ENCODE data around the gene DLEC1.

DLEC1 gene

GRCh38 chr3:38036906-38037305 lies 2.1 kb upstream of the DLEC1 start:
- no peak overlapping the region for H3K4me3 ChIP-seq (ENCODE audit: low read length)
- no peak overlapping the region for H2AFZ ChIP-seq (ENCODE audit: low read depth, low read length)

GRCh38 chr3:38038447-38038911 lies 529 bp upstream of the DLEC1 start:
- Histone ChIP-seq H3K27me3 (ENCODE audit: low read depth, low read length) (no peaks in the 10 kb centered on the region), H3K36me3 (replicated peaks; ENCODE audit: low read depth, low read length) (no peaks in the 10 kb centered on the region), H3K9me3 (ENCODE audit: insufficient read depth, low read length) (no peaks in the 10 kb centered on the region), H4K20me1 (ENCODE audit: insufficient read depth, low read length) (no peaks in the 10 kb centered on the region), H3K79me2 (ENCODE audit: low read length) (no peaks in the 10 kb centered on the region), H3K4me2 (ENCODE audit: low read length) (no peak overlapping the region), H3K4me3 (ENCODE audit: low read length) (no peak overlapping the region), H3K27ac (ENCODE audit: low read length) (no peak overlapping the region), H2AFZ (ENCODE audit: low read depth, low read length) (no peak overlapping the region), H3K4me1 (ENCODE audit: low read length) (no peaks in the 10 kb centered on the region), H3K9ac (ENCODE audit: low read length) (no peak overlapping the region)
- TF ChIP-seq EZH2phosphoT487 (IDR thresholded peaks at IDR 0.05; ENCODE audit: low read depth): no peak
- no peak for TF ChIP-seq CTCF (IDR thresholded peaks at IDR 0.05; ENCODE audit: low read depth, low read length)

More at GRCh38 chr3:38036906-38037305, 2.1 kb upstream of the DLEC1 start:
- no peaks in the 10 kb centered on the region for H3K79me2 ChIP-seq (ENCODE audit: low read length)
- H3K9ac ChIP-seq (ENCODE audit: low read length): no peak overlapping the region
- no peaks in the 10 kb centered on the region for H3K27me3 ChIP-seq (ENCODE audit: low read depth, low read length)
- TF ChIP-seq EZH2phosphoT487 (IDR thresholded peaks at IDR 0.05; ENCODE audit: low read depth): no peak
- no peak for TF ChIP-seq CTCF (IDR thresholded peaks at IDR 0.05; ENCODE audit: low read depth, low read length)
- no peaks in the 10 kb centered on the region for H3K36me3 ChIP-seq (replicated peaks; ENCODE audit: low read depth, low read length)
- no peaks in the 10 kb centered on the region for H3K9me3 ChIP-seq (ENCODE audit: insufficient read depth, low read length)
- no peaks in the 10 kb centered on the region for H3K4me1 ChIP-seq (ENCODE audit: low read length)
- H4K20me1 ChIP-seq (ENCODE audit: insufficient read depth, low read length): no peaks in the 10 kb centered on the region
- H3K4me2 ChIP-seq (ENCODE audit: low read length): no peak overlapping the region
- H3K27ac ChIP-seq (ENCODE audit: low read length): no peak overlapping the region

- Histone ChIP-seq H2AFZ (ENCODE audit: low read depth, low read length) (no peak overlapping the region), H3K9ac (ENCODE audit: low read length) (no peak overlapping the region), H4K20me1 (ENCODE audit: insufficient read depth, low read length) (no peaks in the 10 kb centered on the region), H3K36me3 (replicated peaks; ENCODE audit: low read depth, low read length) (no peaks in the 10 kb centered on the region), H3K4me2 (ENCODE audit: low read length) (no peak overlapping the region), H3K79me2 (ENCODE audit: low read length) (no peaks in the 10 kb centered on the region), H3K27me3 (ENCODE audit: low read depth, low read length) (peaks cover 4% of the 10 kb centered on the region; the same call in 1 of the 2 replicates), H3K27ac (ENCODE audit: low read length) (no peak overlapping the region), H3K9me3 (ENCODE audit: insufficient read depth, low read length) (no peaks in the 10 kb centered on the region), H3K4me1 (ENCODE audit: low read length) (no peaks in the 10 kb centered on the region), H3K4me3 (ENCODE audit: low read length) (no peak overlapping the region)
- TF ChIP-seq EZH2phosphoT487 (IDR thresholded peaks at IDR 0.05; ENCODE audit: low read depth): no peak
- no peak for TF ChIP-seq CTCF (IDR thresholded peaks at IDR 0.05; ENCODE audit: low read depth, low read length)
These were observed 872 bp downstream of the DLEC1 start for GRCh38 chr3:38039899-38040261.

GRCh38 chr3:38040401-38040800 lies 1.4 kb downstream of the DLEC1 start:
- peaks cover 6% of the 10 kb centered on the region; the same call in 1 of the 2 replicates for H3K27me3 ChIP-seq (ENCODE audit: low read depth, low read length)
- no peaks in the 10 kb centered on the region for H4K20me1 ChIP-seq (ENCODE audit: insufficient read depth, low read length)
- H3K4me1 ChIP-seq (ENCODE audit: low read length): no peaks in the 10 kb centered on the region
- no peak overlapping the region for H3K9ac ChIP-seq (ENCODE audit: low read length)
- H3K4me2 ChIP-seq (ENCODE audit: low read length): no peak overlapping the region
- H3K36me3 ChIP-seq (replicated peaks; ENCODE audit: low read depth, low read length): no peaks in the 10 kb centered on the region
- H3K4me3 ChIP-seq (ENCODE audit: low read length): no peak overlapping the region
- TF ChIP-seq CTCF (IDR thresholded peaks at IDR 0.05; ENCODE audit: low read depth, low read length) (no peak), EZH2phosphoT487 (IDR thresholded peaks at IDR 0.05; ENCODE audit: low read depth) (no peak)
- no peak overlapping the region for H3K27ac ChIP-seq (ENCODE audit: low read length)
- H3K79me2 ChIP-seq (ENCODE audit: low read length): no peaks in the 10 kb centered on the region
- no peaks in the 10 kb centered on the region for H3K9me3 ChIP-seq (ENCODE audit: insufficient read depth, low read length)
- H2AFZ ChIP-seq (ENCODE audit: low read depth, low read length): no peak overlapping the region
